ENCODE measurements around the gene APOBEC3C. TPM values are rescaled to one million over a fixed set of nuclear protein-coding genes. Genes with fewer than 3 reads are reported as not detected.
"Not testable (repeated sequence)": the region's sequence is repeated elsewhere in the genome, so short reads cannot be mapped to it uniquely, and the experiment has no call there.

APOBEC3C gene
- total RNA-seq, 6 experiments from 2014 or later: 1.0 to 3.8 (median 2.1) TPM

- Histone ChIP-seq H3K4me1 (peaks cover 0 to 9% (median 0%) of the 10 kb centered on the region in 4 donors), H3K27me3 (no peaks in the 10 kb centered on the region), H3K27ac (no peak overlapping the region), H3K36me3 (no peaks in the 10 kb centered on the region), H3K9me3 (no peaks in the 10 kb centered on the region), H3K4me3 (no peak overlapping the region)
- DNase-seq: no peak
- 86% methylated on average over 16 of the region's 19 CpGs for WGBS (ENCODE audit: insufficient coverage, low coverage, low lambda C conversion rate, missing lambda C conversion rate)
- no peak for ATAC-seq
- no peak for TF ChIP-seq CTCF (IDR thresholded peaks at IDR 0.05)
- TF ChIP-seq POLR2A (IDR thresholded peaks at IDR 0.05): no peak
- intact Hi-C loops (cut with DNase I): no loop called here
Observed at GRCh38 chr22:39039306-39040126, 25.5 kb downstream of the APOBEC3C start.

- H3K4me1 ChIP-seq; H3K9me3 ChIP-seq; intact Hi-C loops (cut with DNase I); DNase-seq; H3K27me3 ChIP-seq; H3K36me3 ChIP-seq: not testable (repeated sequence)
- H3K27ac ChIP-seq: peak overlapping the region in 1 of 3 donors; percentile 61
- 22% methylated on average over 7 of the region's 14 CpGs for WGBS (ENCODE audit: insufficient coverage, low coverage, low lambda C conversion rate, missing lambda C conversion rate)
- ATAC-seq: peak in 1 of 4 donors; percentile 3
- peak overlapping the region; percentile 60 to 63 (median 61) for H3K4me3 ChIP-seq
Observed at GRCh38 chr22:39040155-39040537, 26.1 kb downstream of the APOBEC3C start.

GRCh38 chr22:39040538-39041296 is 26.7 kb downstream of the APOBEC3C start, which contains the start of gene APOBEC3F:
APOBEC3F (plus strand) TSS chr22:39040864; CDS start chr22:39040961, 97 bp downstream.
- 0% methylated on average over 9 of the region's 21 CpGs for WGBS (ENCODE audit: insufficient coverage, low coverage, low lambda C conversion rate, missing lambda C conversion rate)
- ATAC-seq: peak; percentile 94 to 96 (median 96)
- H3K9me3 ChIP-seq; intact Hi-C loops (cut with DNase I); H3K27me3 ChIP-seq; H3K4me1 ChIP-seq; H3K36me3 ChIP-seq: not testable (repeated sequence)
- peak; percentile 58 for TF ChIP-seq POLR2A (IDR thresholded peaks at IDR 0.05)
- Histone ChIP-seq H3K4me3 (peak within 1 kb of the TSS; percentile 60 to 63 (median 61)), H3K27ac (peak within 1 kb of the TSS; percentile 61 to 90 (median 89))
- peak; percentile 58 to 73 (median 72) for DNase-seq

- intact Hi-C loops (cut with DNase I): no loop called here
- ATAC-seq (no peak), DNase-seq (no peak)
- Histone ChIP-seq H3K27ac (no peak overlapping the region), H3K9me3 (no peaks in the 10 kb centered on the region), H3K27me3 (no peaks in the 10 kb centered on the region), H3K36me3 (no peaks in the 10 kb centered on the region), H3K4me1 (peaks cover 0 to 9% (median 0%) of the 10 kb centered on the region in 4 donors), H3K4me3 (no peak overlapping the region)
- WGBS (ENCODE audit: insufficient coverage, low coverage, low lambda C conversion rate, missing lambda C conversion rate): 93% methylated on average over 5 of the region's 7 CpGs
- TF ChIP-seq POLR2A (IDR thresholded peaks at IDR 0.05) (no peak), CTCF (IDR thresholded peaks at IDR 0.05) (no peak)
Observed at GRCh38 chr22:39041908-39042307, 27.9 kb downstream of the APOBEC3C start.

- intact Hi-C loops (cut with DNase I); H3K27ac ChIP-seq; ATAC-seq; H3K9me3 ChIP-seq; H3K27me3 ChIP-seq; H3K4me1 ChIP-seq; DNase-seq; H3K4me3 ChIP-seq; H3K36me3 ChIP-seq: not testable (repeated sequence)
- 90% methylated on average over 10 of the region's 18 CpGs for WGBS (ENCODE audit: insufficient coverage, low coverage, low lambda C conversion rate, missing lambda C conversion rate)
Observed at GRCh38 chr22:39043063-39043462, 29.0 kb downstream of the APOBEC3C start.

GRCh38 chr22:39045136-39045535 is 31.1 kb downstream of the APOBEC3C start:
- H3K36me3 ChIP-seq; intact Hi-C loops (cut with DNase I); H3K4me3 ChIP-seq; H3K4me1 ChIP-seq; H3K27ac ChIP-seq; ATAC-seq; DNase-seq; H3K27me3 ChIP-seq; H3K9me3 ChIP-seq: not testable (repeated sequence)
- 79% methylated on average over 5 of the region's 14 CpGs for WGBS (ENCODE audit: insufficient coverage, low coverage, low lambda C conversion rate, missing lambda C conversion rate)

GRCh38 chr22:39049486-39049885 is 35.4 kb downstream of the APOBEC3C start:
- WGBS (ENCODE audit: insufficient coverage, low coverage, low lambda C conversion rate, missing lambda C conversion rate): 89% methylated on average over 4 of the region's 7 CpGs
- H3K4me1 ChIP-seq; ATAC-seq; H3K4me3 ChIP-seq; H3K9me3 ChIP-seq; H3K27ac ChIP-seq; DNase-seq; H3K36me3 ChIP-seq; intact Hi-C loops (cut with DNase I); H3K27me3 ChIP-seq: not testable (repeated sequence)

GRCh38 chr22:39051844-39052495 is 37.9 kb downstream of the APOBEC3C start:
- intact Hi-C loops (cut with DNase I); ATAC-seq; H3K9me3 ChIP-seq; H3K4me3 ChIP-seq; H3K27me3 ChIP-seq; H3K4me1 ChIP-seq; H3K27ac ChIP-seq; H3K36me3 ChIP-seq; DNase-seq: not testable (repeated sequence)
- WGBS (ENCODE audit: insufficient coverage, low coverage, low lambda C conversion rate, missing lambda C conversion rate): 80% methylated on average over 1 of the region's 18 CpGs
